Testis (tissue), 2 donors: ENCODE measurements around the gene HELT.

Experiments
- CTCF ChIP-seq, 3 experiments: fragments of 450-650 bp in 2 of 3; fragments of 200-600 bp in 1 of 3; sonication (generic) in 1 of 3; IDR thresholded peaks; one replicate each; pipeline ENCODE4 v1.5.1; 2016 to 2019; ENCODE audit warnings: antibody characterized with exemption in 3 of 3, mild to moderate bottlenecking in 2 of 3, moderate library complexity in 1 of 3
- POLR2A ChIP-seq: fragments of 450-650 bp; IDR thresholded peaks from one replicate; pipeline ENCODE4 v1.6.1; 2017; ENCODE audit warnings: antibody characterized with exemption, mild to moderate bottlenecking, moderate library complexity

DNA sequence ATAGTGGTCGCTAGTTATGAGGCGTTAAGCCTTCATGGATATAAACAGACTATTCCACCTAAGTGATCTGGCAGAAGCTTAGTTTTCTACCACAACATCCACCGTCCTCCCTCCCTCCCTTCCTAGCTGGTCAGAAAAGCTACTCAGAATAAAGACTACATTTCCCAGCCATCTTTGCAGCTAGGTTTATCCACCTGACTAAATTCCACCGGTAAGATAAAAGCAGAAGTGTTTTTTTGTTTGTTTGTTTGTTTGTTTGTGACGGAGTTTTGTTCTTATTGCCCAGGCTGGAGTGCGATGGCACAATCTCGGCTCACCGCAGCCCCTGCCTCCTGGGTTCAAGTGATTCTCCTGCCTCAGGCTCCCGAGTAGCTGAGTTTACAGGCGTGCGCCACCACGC is 44.3 kb downstream of the HELT start:
- TF ChIP-seq CTCF (IDR thresholded peaks at IDR 0.05) (no peak), POLR2A (no peak)
